ENCODE data around the gene GPATCH4.
A peak's percentile ranks its signal among the peaks of the same experiment; 100 is the strongest.
"Not testable (repeated sequence)": the region's sequence is repeated elsewhere in the genome, so short reads cannot be mapped to it uniquely, and the experiment has no call there.

GPATCH4 gene

DNA sequence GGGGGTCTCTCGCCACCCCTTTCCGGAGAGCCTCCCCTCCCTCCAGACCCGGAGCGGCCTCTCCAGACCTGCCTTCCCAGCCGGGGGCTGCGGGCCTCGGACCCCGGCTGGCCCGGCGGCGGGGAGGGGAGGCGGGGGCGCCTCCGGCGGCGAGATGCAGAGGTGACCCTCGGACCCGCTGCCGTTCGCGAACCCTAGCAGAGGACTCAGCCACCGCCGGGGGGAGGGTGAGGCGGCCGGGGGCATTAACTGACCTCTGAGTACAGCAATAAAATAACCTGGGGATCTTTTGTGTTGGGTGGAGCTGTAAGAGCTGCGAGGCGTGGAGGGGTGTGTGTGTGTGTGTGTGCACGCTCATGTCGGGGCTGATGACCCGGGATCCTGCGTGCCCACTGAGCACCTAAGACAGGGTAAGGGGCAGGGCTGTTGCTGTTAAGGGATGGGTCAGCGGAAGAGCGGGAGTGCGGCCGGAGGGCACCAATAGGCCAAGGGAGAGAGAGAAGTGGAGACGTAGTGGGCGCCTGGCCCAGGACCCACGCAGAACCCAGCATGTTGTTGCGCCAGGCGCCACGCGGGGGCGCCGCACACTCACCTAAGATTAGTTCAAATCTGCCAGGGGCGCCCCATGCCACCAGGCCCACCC, 24.3 kb upstream of the GPATCH4 start:
- DNase-seq: peak; percentile 64

DNA sequence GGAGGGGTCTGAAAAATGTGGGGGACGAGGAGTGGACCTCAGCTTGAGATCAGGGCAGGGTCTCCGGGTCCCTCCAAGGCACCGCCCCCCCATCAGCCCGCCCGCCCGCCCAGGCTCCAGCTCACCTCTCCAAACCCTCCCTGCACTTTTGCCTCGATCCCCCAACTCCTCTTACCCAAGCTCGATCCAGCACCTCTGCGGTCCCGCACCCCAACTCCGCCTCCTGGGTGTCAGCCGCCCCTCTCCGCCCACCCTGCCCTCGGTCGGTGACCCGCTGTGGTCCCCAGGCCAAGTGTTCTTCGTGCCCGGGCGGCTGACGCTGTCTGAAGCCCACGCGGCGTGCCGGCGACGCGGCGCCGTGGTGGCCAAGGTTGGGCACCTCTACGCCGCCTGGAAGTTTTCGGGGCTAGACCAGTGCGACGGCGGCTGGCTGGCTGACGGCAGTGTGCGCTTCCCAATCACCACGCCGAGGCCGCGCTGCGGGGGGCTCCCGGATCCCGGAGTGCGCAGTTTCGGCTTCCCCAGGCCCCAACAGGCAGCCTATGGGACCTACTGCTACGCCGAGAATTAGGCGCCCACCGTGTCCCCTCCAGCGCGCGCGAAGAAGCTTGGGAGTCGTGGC, 23.6 kb upstream of the GPATCH4 start:
- DNase-seq: no peak

DNA sequence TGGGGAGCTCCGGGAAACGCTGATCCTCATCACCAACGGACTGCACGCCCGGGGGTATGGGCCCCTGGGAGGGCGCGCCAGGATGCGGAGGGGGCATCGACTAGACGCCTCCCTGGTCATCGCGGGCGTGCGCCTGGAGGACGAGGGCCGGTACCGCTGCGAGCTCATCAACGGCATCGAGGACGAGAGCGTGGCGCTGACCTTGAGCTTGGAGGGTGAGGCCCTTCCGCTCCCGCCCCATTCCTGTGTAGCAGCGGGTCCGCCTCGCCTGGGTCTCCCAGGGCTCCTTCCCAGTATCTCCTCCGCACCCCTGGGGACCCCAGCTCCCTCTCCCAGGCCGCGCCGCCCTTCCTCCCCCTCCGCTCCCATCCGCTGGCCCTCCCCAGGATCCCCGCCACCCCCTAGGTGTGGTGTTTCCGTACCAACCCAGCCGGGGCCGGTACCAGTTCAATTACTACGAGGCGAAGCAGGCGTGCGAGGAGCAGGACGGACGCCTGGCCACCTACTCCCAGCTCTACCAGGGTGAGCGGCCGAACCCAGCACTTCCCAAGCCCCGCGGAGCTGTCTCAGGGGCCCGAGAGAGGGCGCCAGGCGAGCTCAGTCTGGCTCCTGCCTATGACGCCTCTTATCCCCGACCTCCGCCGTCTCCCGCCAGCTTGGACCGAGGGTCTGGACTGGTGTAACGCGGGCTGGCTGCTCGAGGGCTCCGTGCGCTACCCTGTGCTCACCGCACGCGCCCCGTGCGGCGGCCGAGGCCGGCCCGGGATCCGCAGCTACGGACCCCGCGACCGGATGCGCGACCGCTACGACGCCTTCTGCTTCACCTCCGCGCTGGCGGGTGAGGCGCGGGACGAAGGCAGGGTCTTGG, 22.9 kb upstream of the GPATCH4 start:
- peak; percentile 34 for DNase-seq

DNA sequence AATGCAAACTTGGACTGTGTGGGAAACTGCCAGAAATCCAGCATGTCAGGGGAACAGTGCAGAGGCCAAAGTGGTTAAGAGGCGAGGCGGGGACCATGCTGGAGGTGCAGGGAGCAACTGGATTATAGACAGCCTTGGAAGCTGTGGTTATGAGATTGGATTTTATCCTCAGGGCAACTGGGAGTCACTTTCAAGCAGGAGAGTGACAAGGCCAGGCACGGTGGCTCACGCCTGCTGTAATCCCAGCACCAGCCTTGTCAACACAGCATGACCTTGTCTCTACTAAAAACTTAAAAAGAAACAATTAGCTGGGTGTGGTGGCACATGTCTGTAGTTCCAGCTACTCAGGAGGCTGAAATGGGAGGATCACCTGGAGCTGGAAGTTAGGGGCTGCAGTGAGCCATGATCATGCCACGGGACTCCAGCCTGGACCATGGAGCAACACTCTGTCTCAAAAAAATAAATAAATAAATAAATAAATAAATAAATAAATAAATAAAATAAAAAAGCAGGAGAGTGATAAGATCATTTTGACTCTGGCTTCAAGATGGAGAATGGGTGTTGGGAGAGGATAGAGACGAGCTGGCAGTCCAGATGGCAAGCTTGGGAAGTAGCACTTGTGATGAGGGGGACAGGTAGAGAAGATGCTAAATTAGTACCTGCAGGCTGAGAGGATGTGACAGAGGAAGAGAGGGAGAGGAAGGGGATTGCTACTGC, 21.5 kb upstream of the GPATCH4 start:
- no peak for DNase-seq

DNA sequence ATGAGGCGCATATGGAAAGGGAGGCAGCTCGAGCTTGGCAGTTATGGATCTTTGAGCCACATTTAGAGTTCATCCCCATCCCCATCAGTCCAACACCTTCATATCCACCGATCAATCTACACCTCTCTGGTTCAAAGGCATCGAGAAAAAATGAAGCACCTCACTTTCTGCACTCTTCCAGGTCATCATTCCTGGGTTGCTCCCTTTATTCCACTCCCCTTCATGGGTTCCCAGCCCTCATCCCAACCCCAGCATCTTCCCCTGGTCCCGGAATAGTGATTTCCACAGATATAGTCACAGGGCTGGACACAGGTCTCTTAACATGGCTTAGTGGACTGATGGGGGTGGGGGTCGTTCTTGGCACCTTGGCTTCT, 18.3 kb upstream of the GPATCH4 start:
- no peak for DNase-seq

DNA sequence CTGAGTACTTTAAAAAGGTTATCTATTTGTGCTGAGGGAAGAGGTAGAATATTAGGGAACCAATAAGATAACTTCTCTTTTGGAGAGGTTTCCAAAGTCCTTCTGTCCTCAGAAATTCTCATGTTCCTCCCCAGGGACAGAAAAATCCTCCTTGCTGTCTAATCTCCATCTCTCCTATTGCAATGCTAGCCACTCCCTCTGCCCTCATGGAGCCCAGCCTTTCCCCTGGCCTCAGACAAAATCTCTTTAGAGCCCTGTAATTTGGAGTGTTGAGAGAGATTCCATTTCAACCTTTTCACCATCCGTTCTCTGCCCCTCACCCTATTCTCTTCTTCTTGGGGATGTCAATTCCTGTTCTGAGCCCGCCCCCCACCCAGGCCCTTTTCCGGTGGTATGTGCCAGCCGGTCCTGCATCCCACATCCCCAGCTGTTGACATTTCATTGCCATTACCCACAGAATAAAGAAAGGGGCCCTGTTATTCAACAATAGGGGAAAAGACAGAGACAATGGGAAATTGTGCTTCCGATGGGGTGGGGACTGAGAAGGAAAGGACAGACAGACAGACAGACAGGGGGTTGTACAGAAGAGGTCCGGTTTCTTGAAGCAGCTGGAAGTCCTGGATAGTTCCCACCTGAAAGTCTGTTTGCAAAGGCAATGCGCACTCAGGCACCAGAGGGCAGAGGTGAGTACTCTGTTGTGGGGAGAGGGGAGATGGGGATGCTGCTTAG, 17.7 kb upstream of the GPATCH4 start, which contains the start of gene HAPLN2:
HAPLN2 (plus strand) TSS at position 563 of the 729 bp plus-strand sequence. CDS start 4,076 bp downstream, outside the sequence.
- peak; percentile 13 for DNase-seq

DNA sequence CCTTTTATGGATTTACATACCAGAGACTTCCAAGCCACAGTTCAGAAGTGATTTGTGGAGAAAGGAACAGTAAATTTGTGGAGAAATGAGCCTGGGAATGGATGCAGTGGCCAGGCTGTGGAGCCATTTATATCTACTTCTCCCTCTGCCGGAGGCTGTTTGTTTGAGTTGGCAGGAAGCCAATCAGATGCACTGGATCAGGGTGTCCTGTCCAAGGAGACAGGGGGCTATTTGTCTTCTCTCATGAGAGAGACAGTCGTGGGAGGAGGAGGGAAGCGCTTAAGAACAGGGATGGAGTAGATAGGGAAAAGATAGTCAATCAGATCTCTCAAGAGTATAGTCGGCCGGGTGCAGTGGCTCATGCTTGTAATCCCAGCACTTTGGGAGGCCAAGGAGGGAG, 15.2 kb upstream of the GPATCH4 start:
- DNase-seq: no peak

DNA sequence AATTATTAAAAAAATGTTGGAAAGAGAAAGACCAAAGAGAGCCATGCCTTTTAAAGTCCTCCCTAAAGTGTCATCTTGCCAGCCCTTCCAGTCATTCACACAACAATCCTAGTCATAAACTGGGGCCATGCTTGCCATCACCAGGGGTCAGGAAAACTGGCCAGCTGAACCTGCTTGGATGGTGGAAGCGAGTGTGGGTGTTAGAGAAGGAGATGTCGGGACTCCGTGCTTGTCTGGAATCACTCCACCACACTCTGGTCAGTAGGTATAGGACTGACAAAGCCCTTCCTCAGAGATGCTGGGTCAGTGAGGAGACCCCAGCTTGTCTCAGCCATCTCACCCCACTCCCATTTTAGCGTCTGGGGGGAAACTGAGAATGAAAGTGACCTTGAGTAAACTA, 14.7 kb upstream of the GPATCH4 start:
- no peak for DNase-seq

DNA sequence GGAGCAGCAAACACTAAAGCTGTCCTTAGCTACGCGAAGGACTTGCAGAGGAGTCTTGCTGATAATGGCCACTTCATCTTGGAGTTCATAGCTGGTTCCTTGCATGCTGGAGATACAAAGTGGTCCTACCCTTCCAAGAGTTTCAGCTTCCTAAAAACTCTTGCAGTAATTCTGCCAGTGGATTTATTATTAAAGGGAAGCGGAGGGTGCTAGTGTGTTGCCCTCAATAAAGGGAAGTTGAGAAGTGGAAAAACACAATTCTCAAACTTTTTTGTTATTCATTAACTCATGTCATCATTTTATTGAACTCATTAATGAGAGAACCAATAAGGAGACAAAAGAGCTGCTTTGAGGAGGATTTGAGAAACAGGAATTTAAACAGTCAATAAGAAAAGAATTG, 11.4 kb upstream of the GPATCH4 start:
- DNase-seq: no peak

DNA sequence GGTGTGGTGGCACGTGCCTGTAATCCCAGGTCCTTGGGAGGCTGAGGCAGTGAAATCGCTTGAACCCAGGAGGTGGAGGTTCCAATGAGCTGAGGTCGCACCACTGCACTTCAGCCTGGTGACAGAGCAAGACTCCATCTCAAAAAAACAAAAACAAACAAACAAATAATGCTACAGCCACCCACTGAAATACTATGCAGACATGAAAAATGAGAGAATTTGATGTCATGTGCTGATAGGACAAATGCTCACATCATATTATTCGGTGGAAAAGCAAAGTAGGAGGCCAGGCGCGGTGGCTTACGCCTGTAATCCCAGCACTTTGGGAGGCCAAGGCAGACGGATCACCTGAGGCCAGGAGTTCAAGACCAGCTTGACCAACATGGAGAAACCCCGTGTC, 8.8 kb upstream of the GPATCH4 start:
- not testable (repeated sequence) for DNase-seq

DNA sequence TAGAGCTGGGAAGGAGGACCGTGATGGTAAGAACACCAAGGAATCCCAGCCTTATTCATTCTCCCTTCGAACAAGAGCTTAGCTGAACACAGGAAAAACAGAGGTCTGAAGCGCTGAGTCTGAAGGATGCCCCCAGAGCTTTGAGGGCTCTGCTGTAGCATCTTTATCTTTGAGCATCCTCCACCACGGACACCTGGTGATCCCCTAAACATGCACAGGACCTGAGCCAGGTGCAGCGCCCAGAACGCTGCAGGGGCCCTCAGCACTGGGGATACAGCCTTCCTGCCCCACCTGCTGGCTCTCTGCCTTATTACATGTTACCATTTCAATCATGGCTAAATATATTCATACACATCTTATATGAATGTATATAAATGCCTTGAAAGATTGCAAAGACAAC, 7.7 kb upstream of the GPATCH4 start:
- DNase-seq: peak; percentile 69

DNA sequence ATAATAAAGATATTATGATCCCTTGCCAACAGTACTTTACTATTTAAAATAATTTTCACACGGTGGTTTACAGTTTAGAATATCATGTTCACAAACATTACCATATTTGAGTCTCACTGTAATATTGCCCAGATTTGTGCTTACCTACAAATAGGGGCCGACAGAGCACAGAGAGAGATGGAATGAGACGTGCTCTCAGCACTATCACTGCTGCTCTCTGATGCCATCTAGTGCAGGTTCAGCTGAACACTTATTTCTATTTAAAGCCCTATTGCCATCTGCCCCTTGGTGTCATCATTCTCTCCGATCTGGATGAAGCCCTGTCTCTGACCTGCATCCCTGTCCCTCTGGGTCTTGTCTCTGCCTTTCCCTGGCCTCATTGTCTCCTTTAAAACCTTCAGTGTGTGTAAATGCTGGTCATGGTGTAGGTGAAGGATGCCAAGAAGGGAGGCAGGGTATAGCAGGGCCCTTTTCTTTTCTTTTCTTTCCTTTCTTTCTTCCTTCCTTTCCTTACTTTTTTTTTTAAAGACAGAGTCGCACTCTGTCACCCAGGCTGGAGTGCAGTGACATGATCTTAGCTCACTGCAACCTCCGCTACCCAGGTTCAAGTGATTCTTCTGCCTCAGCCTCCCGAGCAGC, 6.9 kb upstream of the GPATCH4 start:
- DNase-seq: peak; percentile 84

DNA sequence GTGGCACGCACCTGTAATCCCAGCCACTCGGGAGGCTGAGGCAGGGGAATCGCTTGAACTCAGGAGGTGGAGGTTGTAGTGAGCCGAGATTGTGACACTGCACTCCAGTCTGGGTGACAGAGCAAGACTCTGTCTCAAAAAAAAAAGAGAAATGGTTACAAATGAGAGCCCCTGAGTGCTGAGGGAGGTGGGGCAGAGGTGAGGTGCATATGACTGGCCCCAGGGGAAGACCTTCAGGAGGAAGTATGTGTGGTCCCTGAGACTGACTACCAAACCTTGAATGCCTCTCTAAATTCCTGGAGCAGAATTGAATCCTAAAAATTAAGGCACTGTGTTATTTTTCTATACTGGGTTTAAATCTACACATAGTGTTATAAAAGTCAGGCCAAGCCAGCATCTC, 6.1 kb upstream of the GPATCH4 start:
- DNase-seq: not testable (repeated sequence)

DNA sequence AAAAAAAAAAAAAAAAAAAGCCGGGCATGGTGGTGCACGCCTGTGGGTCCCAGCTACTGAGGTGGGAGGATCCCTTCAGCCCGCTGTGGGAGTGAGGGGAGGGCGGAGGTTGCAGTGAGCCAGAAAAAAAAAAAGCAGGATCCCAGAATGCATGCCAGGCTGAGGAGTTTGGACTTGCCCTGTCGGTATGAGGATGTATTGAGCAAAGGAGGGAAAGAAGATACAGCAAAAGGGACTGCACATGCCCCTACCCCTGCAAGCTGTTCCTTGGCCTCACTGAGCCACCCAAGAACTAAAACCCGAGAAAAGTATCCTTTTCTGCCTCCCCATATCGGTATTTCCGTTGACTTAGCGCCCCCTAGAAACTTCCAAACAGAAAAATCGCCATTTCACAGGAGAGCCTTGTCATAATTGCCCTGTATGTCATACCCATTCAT, 1.3 kb upstream of the GPATCH4 start:
- peak; percentile 45 for DNase-seq

DNA sequence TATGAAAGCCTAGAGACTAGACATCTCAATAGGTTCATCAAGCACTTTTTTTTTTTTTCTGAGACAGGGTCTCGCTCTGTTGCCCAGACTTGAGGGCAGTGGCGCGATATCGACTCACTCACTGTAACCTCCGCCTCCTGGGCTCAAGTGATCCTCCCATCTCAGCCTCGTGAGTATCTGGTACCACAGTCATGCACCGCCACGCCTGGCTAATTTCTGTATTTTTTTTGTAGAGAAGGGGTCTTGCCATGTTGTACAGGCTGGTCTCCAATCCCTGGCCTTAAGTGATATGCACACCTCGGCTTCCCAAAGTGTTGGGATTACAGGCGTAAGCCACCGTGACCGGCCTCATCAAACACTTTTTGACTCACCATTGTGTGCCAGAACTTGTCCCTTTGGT, 613 bp upstream of the GPATCH4 start:
- DNase-seq: no peak

DNA sequence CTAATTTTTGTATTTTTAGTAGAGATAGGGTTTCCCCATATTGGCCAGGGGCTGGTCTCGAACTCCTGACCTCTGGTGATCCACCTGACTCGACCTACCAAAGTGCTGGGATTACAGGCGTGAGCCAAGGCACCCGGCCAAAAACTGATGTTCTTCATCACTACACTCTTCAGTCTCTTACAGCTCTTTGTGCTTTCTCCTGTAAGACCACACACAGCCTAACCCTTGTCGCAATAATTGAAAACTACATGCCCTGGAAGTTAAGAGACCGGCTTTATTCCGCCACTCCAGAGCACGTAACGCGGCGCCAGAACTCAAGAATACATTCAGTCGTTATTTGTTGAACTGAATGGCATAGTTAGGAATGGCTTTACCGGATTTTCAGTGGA, 552 bp downstream of the GPATCH4 start:
- DNase-seq: no peak

DNA sequence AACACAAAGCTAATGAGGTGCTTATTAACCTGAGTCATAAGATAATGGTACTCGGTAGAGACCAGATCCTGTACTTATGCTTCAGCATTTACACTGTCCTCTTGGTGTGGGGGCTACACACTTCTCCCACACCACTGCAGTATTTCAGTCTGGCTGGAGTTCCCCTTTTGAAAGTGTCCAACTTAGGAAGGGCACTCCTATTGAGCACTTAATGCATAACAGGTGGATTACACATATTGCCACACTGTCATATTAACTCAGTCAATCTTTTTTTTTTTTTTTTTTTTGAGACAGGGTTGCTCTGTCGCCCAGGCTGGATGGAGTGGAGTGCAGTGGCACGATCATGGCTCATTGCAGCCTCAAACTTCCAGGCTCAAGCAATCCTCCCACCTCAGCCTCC, 1.5 kb downstream of the GPATCH4 start:
- DNase-seq: peak; percentile 52

DNA sequence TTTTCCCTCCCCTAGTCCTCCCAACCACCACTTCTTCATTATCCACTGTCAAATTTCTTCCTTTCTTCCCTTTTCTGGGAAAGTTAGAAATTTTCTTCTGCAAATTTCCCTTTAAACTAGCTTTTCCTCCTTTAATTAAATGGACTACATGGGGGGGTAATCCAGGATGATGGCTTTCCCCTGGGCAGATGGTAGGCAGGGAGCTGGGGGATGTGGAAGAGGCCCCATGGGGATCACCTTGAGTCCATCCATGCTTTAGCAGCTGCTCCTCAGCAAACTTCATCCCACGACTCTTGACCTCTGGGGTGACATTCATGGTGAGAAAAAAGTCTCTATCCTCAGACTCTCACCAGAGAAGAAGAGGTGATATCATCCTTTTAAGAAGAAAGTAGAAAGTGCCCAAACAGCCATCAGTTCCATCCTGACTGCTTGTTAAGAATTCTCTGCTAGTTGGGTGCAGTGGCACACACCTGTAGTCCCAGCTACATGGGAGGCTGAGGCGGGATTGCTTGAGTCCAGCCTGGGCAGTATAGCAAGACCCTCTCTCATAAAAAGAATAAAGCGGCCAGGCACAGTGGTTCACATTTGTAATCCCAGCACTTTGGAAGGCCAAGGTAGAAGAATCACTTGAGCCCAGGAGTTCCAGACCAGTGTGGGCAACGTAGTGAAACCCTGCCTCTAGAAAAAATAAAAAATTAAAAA, 2.4 kb downstream of the GPATCH4 start:
- DNase-seq: no peak

DNA sequence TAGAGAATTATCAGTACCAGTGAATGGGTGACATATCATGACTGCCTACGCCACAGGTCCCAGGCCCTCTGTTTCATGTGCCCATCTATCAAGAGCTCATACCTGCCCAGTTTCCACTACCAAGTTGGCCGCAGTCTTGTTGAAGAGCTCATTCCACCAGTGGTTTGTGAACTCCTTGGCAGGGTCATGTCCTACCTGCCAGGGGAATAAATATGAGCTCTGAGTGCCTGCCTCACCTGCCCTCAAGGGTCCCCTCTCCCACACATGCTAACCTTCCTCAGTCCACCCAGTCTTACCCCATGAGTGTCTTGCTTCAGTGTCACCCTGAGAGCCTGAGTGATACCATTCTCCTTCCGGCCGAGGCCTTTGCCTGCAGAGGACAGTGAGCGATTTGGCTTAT, 3.2 kb downstream of the GPATCH4 start:
- no peak for DNase-seq

DNA sequence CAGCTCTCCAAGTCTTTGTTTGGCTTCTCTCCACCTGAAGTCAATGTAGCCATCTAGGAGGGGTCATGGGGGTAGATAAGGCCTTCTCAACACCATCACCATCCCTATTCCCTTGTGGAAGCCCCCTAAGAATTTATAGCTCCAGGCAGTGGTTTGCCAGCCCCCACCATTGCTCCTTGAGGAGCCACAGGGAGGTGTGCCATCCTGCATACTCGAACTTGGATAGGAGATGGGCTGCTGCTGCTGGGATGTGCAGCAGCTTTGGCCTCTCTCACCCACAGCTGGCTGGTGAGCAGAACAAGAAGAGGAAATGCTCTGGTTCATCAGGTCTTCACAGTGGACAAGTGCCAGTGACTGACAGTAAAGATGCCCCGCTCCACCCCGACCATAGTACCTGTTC, 4.9 kb downstream of the GPATCH4 start:
- no peak for DNase-seq

DNA sequence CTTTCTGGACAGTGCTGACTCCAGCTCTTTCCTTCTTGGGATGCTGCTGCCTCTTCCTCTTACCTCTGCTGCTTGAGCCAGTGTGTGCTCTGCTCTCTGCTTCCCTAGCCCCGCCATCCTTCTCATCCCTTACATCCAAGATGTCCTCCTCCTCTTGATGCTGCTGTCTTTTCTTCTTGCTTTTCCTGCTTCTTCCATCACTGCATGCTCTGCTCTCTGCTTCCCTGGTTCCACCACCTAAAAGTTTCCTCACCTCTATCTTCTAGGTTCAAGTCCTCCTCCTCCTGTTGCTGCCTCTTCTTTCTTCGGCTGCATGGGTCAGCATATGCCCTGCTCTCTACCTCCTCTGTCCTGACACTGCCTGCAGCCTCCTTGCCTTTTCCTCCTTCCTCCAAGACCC, 6.3 kb downstream of the GPATCH4 start:
- no peak for DNase-seq
